Measurements from ENCODE around the gene MLANA. TPM values are rescaled to one million over a fixed set of nuclear protein-coding genes. Genes with fewer than 3 reads are reported as not detected.
"Not testable (repeated sequence)": the region's sequence is repeated elsewhere in the genome, so short reads cannot be mapped to it uniquely, and the experiment has no call there.

Gene MLANA
- total and polyA plus RNA-seq, 11 donors, result not detected

DNA sequence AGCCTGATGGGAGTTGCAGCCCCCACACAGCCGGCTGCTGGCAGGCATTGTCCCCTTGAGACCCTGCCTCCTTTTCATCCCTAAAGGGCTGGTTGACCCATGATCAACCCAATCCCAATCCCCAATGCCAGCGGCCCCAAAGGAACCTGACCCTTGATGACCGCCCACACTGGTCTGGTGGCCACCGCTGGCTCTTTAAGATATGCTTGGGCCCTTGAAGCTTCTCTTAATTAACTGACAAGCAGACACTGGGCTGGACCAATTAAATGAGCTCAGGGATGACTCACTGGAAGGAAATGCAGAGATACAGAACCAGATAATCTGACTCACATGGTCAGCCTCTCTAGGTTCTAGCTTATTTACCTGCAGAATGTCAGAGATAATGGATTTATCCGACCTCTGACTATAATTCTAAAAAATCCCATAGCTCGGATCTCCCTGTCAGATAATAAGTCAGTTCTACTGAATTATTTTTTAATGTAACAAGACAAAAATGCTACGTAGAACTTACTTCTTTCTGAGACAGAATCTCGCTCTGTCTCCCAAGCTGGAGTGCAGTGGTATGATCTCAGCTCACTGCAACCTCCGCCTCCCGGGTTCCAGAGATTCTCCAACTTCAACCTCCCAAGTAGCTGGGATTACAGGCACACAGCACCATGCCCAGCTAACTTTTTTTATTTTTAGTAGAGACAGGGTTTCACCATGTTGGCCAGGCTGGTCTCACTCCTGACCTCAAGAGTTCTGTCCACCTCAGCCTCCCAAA is 11.1 kb upstream of the MLANA start:
- no peaks in the 10 kb centered on the region for H3K4me1 ChIP-seq
- H3K27me3 ChIP-seq, result no peaks in the 10 kb centered on the region
- peak in 1 of 4 donors; percentile 41 for ATAC-seq
- no peak for TF ChIP-seq POLR2A (IDR thresholded peaks at IDR 0.05)
- TF ChIP-seq, protein P1, sequence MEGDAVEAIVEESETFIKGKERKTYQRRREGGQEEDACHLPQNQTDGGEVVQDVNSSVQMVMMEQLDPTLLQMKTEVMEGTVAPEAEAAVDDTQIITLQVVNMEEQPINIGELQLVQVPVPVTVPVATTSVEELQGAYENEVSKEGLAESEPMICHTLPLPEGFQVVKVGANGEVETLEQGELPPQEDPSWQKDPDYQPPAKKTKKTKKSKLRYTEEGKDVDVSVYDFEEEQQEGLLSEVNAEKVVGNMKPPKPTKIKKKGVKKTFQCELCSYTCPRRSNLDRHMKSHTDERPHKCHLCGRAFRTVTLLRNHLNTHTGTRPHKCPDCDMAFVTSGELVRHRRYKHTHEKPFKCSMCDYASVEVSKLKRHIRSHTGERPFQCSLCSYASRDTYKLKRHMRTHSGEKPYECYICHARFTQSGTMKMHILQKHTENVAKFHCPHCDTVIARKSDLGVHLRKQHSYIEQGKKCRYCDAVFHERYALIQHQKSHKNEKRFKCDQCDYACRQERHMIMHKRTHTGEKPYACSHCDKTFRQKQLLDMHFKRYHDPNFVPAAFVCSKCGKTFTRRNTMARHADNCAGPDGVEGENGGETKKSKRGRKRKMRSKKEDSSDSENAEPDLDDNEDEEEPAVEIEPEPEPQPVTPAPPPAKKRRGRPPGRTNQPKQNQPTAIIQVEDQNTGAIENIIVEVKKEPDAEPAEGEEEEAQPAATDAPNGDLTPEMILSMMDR (IDR thresholded peaks at IDR 0.05), result no peak
- WGBS, 4 donors, result 75 to 83% (median 81%) methylated on average over 10 of the region's 10 CpGs
- no peak for DNase-seq
- H3K27ac ChIP-seq, result no peak overlapping the region
- H3K4me3 ChIP-seq, result no peak overlapping the region
- no peaks in the 10 kb centered on the region for H3K36me3 ChIP-seq
- intact Hi-C loops (cut with DNase I), result loop anchor here in 4 of 10 donors (10.0 kb wide), 2 partner anchors 55 to 425 kb away; no protein-coding TSS in a partner anchor
- H3K9me3 ChIP-seq, result no peaks in the 10 kb centered on the region

DNA sequence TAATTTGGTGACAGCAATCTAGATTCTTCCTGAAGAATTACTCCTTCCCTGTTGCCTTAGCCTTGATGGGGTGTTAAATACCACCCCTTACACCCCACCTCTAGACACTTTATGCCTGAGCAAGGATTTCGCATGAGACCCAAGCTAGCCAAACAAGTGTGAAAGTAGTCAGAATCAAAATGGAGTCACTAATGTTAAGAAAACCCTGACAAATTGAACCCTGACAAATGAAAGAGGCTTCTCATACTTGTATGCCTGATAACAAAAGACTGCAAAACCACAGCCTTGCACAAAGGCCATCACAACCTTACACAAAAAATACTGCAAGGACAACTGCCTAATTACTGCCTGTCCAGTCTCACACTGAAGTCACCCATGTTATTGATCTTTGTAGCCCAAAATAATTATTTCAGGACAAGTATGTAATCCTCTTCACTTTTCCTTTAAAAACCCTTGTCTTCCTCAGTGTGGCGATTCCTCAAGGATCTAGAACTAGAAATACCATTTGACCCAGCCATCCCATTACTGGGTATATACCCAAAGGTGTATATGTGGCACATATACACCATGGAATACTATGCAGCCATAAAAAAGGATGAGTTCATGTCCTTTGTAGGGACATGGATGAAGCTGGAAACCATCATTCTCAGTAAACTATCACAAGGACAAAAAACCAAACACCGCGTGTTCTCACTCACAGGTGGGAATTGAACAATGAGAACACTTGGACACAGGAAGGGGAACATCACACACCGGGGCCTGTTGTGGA is 8.3 kb upstream of the MLANA start:
- H3K4me1 ChIP-seq, H3K27ac ChIP-seq, H3K27me3 ChIP-seq, DNase-seq, H3K9me3 ChIP-seq, ATAC-seq, H3K4me3 ChIP-seq, H3K36me3 ChIP-seq: not testable (repeated sequence)
- WGBS, 4 donors, result 94 to 97% (median 96%) methylated on average over 5 of the region's 5 CpGs
- intact Hi-C loops (cut with DNase I), result loop anchor here in 4 of 10 donors (10.0 kb wide), 1 partner anchor 422 kb away; no protein-coding TSS in a partner anchor

DNA sequence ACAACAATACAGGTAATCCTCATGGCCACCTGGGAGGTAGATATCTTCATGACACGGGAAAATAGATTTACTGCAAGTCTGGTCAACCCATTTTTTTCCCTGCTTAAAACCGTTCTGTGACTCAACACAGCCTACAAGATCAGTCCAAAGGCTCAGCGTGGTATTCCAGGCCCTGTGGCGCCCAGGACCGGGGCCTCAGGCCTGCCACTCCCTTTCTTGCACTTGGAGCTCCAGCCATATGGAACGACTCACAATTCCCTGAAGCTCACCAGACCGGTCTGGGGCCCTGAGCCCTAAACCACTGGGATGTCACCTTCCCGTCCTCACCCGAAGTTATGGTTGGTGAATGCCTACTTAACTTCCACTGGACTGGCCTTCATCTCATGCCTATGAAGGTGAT is 6.5 kb upstream of the MLANA start:
- TF ChIP-seq POLR2A (IDR thresholded peaks at IDR 0.05), result no peak
- TF ChIP-seq, protein P1 (IDR thresholded peaks at IDR 0.05), result no peak
- Histone ChIP-seq H3K27me3 (no peaks in the 10 kb centered on the region), H3K36me3 (no peaks in the 10 kb centered on the region), H3K4me3 (no peak overlapping the region), H3K9me3 (no peaks in the 10 kb centered on the region), H3K4me1 (no peaks in the 10 kb centered on the region), H3K27ac (no peak overlapping the region)
- intact Hi-C loops (cut with DNase I), result loop anchor here in 4 of 10 donors (2.0 to 10.0 kb wide), 2 partner anchors 171 to 421 kb away; no protein-coding TSS in a partner anchor
- WGBS, 4 donors, result 77 to 84% (median 81%) methylated on average over 8 to 9 of the region's 9 CpGs
- no peak for DNase-seq
- ATAC-seq, result no peak

DNA sequence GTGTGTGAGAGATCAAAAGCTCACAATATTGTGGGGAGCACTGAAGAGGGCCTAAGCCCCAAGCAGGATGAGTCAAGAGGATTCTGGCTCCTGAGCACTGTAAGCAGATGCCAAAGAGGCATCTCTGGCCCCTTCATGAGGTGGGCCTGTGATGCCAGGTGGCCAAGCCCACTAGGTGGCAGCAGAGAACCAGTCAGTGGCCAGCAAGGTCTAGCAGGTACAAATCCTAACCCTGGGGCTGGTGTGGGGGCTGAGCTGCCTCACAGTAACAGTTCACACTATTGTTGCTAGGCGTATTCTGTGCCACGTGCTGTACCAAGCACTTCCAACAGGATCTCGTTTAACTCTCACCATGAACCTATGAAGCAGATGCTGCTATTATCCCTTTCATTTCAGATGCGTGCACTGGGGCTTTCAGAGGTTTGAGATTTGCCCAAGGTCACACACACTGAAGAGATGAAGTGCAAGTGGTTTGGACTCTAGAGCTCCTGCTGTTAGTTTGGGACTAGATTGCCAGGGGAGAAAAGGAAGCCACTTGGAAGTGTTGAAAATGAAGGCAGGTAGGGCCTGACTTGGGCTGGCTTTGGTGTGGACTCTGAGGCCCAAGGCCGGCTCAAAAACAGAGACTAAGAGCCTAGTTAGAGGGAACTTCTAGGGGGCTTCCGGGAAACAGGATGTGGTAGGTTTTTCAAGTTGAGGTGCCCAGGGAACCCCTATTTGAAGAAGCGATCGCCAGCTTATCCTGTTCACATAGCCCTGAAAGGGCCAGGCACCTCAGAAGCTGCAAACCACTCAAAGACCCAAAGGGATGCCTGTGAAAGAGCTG is 4.4 kb upstream of the MLANA start:
- Histone ChIP-seq H3K4me3 (no peak overlapping the region), H3K27me3 (no peaks in the 10 kb centered on the region), H3K27ac (no peak overlapping the region), H3K9me3 (no peaks in the 10 kb centered on the region), H3K4me1 (no peaks in the 10 kb centered on the region), H3K36me3 (no peaks in the 10 kb centered on the region)
- intact Hi-C loops (cut with DNase I), result loop anchor here (1.0 to 10.0 kb wide), 6 partner anchors 166 to 421 kb away; no protein-coding TSS in a partner anchor
- TF ChIP-seq POLR2A (IDR thresholded peaks at IDR 0.05), result no peak
- TF ChIP-seq, protein P1 (IDR thresholded peaks at IDR 0.05), result peak; percentile 78 to 94 (median 87)
- ATAC-seq (peak; percentile 85 to 89 (median 87)), DNase-seq (peak; percentile 50 to 81 (median 72))
- 56 to 64% (median 61%) methylated on average over 8 of the region's 8 CpGs for WGBS, 4 donors

Measured in heart left ventricle (tissue), 16 donors.